Limb (tissue), 2 donors: ENCODE results near the gene CLEC16A.

Source experiments
- DNase-seq, 2 donors: peaks; one replicate each; pipeline ENCODE4 v3.0.0-alpha.2; 2016; ENCODE audit errors: extremely low spot score in 2 of 2

Gene CLEC16A

GRCh38 chr16:11058832-11059231 is 114.5 kb downstream of the CLEC16A start:
- no peak for DNase-seq

GRCh38 chr16:11059588-11059987 is 115.2 kb downstream of the CLEC16A start:
- no peak for DNase-seq

- DNase-seq = no peak
Observed at GRCh38 chr16:11060364-11060763, 116.0 kb downstream of the CLEC16A start.

GRCh38 chr16:11060842-11061241 is 116.5 kb downstream of the CLEC16A start:
- no peak for DNase-seq

GRCh38 chr16:11061629-11062270 is 117.4 kb downstream of the CLEC16A start:
- no peak for DNase-seq

GRCh38 chr16:11063448-11064201 is 119.3 kb downstream of the CLEC16A start:
- DNase-seq = no peak

- no peak for DNase-seq
Observed at GRCh38 chr16:11064202-11064540, 119.8 kb downstream of the CLEC16A start.

GRCh38 chr16:11064851-11065250 is 120.5 kb downstream of the CLEC16A start:
- DNase-seq = no peak

DNA sequence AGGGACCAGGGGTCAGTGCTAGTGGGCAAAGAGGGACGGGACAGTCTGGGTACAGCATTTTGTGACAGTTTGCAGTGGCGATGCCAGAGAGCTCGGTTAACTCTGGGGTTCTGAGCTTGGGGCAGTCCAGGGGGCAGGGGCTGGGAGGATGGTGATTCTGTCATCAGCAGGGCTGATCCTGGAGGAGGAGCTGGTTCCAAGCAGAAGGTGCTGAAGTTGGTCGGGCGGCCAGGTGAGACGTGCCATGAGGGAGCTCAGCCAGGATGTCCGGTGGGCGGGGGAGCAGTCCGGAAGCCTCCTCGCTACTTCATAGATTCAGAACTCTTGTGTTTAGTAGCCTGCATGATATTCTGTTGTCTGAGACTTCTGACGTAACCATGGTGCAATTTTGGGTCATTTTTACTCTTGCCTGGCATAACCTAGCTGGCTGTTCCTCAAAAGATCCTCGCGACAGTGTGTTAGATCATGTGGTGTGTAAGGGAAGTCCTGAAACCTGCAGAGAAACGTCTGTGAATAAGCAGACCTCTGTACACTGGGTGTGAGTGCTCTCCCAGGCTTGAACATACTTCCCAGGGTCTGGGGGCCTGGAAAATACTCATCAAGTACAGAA is 122.0 kb downstream of the CLEC16A start:
- no peak for DNase-seq

DNA sequence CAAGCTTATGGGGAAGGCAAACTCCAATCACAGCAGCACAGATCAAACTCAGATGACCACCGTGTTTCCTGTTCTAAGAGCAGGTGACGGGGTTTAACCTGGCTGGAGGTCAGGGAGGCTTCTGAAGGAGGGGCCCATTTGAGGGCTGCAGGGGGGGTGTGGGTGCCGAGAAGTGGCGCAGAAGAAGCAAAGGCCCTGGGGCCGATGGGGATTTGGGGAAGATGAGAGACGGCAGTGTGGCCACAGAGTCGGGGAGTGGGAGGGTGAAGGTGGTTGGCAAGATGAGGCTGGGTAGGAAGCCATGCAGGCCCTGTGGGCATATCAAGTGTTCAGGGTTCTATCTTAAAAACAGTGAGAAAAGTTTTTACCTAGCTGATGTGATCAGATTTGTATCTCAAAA is 122.9 kb downstream of the CLEC16A start:
- no peak for DNase-seq

DNA sequence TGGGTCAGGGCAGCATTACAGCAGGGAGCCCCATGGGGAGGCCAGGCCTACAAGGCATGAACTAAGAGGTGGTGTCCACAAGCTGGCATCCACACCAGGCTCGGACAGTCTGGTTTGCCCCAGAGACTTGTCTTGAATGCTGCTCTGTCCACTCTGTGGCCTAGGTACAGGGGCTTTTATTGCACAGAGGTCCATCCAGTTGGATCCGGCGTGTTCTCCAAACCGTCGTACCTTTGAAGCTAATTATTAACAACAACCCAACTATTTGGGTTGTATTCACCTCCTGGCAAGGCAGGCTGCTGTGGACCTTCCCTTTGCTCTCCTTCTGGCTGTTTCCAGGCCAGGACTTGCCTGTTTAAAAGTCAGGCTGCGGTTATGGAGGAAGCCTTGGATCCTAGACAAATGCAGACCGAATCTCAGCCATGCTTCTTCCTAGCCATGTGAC is 123.4 kb downstream of the CLEC16A start:
- no peak for DNase-seq

GRCh38 chr16:11071829-11072228 is 127.5 kb downstream of the CLEC16A start:
- DNase-seq = no peak

GRCh38 chr16:11072420-11073153 is 128.2 kb downstream of the CLEC16A start:
- DNase-seq = no peak

DNA sequence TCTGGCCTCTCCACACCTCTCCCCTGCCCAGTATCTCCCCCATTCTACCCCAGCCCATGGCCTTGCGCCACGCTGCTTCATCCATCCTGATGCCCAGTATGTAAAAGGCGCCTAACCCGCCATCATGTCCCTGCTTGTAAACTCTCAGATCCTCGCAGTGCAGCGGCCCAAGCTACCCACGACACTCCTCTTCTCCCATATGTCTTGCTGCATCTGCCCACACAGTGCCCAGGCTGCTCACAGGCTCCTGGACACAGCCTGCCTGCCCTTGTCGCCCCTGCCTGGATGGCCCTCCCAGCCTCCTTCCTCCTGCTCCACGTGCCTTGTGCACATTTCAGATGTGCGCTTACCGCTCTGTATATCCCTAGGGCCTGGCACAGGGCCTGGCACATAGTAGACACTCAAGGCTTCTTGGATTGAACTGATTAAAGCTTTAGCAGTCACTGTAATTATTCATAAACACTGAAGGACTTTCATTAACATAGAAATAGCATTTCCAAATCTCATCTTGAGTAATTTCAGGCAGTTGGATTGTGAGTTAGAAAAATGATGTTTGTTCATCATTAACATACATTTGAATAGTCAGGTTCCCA is 129.1 kb downstream of the CLEC16A start:
- no peak for DNase-seq

DNA sequence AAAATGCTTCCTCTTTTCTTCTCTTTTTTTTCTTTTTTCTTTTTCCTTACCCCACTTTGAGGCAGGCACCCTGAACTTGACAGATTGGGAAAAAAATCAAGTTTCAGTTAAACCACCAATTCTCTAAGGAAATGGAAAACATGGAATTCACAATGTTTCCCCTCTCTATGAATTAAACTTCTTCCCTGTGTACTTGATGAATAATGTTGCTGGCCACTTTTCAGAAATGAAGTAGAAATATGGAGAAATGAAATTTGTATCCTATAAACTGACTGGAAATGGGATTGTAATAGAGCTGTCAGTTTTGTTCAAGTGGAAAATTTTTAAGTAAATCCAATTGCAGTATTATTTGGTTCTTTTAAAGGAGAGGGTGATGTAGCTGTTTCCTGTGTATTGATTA is 129.8 kb downstream of the CLEC16A start:
- DNase-seq = no peak

DNA sequence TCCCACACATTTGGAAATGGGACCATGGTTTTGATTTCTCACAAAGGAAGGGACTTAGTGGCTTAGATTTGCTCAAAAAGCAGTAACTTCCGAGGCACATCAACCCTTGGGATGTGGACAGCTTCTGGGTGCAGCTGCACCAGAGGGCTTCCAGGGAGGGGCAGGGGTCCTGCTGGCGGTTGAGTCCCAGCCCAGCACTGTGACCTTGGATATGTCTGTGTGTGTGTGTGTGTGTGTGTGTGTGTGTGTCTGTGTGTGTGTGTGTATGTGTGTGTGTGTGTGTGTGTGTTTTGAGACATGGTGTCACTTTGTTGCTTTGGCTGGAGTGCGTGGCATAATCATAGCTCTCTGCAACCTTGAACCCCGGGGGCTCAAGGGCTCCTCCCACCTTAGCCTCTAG is 130.8 kb downstream of the CLEC16A start:
- DNase-seq = no peak

DNA sequence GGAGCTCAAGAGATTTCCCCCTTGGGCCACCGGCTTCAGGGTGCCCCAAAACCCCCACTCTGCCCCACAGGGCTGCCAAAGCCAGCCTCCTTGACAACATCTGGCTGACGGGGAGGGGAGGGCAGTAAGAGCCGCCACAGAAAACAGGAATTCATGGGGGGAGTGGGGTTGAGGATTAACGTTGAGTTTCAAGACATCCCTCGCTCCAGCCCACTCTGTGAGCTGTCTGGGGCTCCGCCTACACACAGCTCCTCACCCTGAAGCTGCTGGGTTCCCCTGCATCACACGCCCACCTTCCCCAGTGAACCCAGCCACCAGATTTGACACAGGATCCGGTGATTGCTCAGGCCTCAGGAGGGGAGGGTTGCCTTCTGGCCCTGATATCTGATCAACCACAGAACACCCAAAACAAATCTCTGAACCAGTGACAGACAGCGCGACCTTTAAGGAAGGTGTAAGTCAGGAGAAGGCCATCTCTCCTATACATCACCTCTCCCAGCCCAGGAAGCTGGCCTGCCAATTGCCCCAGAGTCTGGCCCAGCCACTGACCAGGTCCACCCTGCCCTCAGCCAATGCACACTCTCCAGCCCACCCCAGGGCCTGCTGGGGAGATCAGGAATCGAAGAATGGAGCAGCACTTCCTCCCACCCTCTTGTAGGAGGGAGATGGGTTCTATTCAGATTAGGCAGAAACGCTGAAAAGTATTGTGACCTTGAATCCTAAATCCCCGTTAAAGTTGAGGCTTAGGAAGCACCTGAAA is 132.1 kb downstream of the CLEC16A start:
- DNase-seq = no peak

DNA sequence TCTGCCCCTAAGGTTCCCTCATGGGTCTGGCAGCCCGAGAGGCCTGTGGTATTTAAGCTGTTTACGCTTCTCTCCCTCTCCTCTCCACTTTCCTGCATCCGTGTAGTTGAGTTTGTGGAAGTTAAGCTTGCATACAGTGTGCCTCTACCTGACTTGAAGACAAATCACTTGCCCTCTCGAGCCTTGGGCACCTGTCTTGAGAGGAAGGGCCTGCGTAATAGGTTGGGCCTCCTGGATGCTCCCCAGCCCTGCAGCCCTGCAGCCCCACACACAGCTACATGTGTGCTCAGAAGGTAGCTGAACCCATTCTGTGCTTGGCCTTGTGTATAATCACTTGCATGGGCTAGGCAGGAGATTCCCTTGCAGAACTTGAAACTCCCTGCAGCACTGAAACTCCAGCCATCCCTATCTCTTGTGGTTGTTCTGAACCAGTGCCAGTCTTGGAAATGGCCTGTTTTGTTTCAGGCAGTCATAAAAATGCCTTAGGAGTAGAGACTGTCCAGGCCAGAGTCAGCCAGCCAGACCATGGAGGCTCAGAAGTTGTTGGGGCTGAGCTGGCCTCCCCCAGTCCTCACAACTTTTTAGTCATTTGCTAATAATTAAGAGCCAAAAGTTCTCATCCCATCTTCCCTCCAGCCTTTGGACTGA is 134.6 kb downstream of the CLEC16A start:
- no peak for DNase-seq

- DNase-seq = no peak
Observed at GRCh38 chr16:11079652-11080187, 135.4 kb downstream of the CLEC16A start.

- no peak for DNase-seq
Observed at GRCh38 chr16:11080327-11080967, 136.1 kb downstream of the CLEC16A start.
